Neural progenitor cell (in vitro differentiated cells): ENCODE data around the gene DTWD2.
"Not testable (repeated sequence)": the region's sequence is repeated elsewhere in the genome, so short reads cannot be mapped to it uniquely, and the experiment has no call there.

ENCODE experiments used
- EZH2 ChIP-seq: fragments of 200-600 bp; sonication (generic); IDR thresholded peaks from 2 replicates; pipeline ENCODE4 v1.6.1; 2017; ENCODE audit warnings: antibody characterized with exemption, mild to moderate bottlenecking, moderate library complexity
- TF ChIP-seq, protein P1 (sequence below): fragments of 200-600 bp; sonication (generic); IDR thresholded peaks from 2 replicates; pipeline ENCODE4 v1.5.1; 2017; ENCODE audit warnings: antibody characterized with exemption, mild to moderate bottlenecking

DNA sequence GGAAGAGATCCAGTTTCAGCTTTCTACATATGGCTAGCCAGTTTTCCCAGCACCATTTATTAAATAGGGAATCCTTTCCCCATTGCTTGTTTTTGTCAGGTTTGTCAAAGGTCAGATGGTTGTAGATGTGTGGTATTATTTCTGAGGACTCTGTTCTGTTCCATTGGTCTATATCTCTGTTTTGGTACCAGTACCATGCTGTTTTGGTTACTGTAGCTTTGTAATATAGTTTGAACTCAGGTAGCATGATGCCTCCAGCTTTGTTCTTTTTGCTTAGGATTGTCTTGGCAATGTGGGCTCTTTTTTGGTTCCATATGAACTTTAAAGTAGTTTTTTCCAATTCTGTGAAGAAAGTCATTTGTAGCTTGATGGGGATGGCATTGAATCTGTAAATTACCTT, 4.8 kb upstream of the DTWD2 start:
- TF ChIP-seq, protein P1, sequence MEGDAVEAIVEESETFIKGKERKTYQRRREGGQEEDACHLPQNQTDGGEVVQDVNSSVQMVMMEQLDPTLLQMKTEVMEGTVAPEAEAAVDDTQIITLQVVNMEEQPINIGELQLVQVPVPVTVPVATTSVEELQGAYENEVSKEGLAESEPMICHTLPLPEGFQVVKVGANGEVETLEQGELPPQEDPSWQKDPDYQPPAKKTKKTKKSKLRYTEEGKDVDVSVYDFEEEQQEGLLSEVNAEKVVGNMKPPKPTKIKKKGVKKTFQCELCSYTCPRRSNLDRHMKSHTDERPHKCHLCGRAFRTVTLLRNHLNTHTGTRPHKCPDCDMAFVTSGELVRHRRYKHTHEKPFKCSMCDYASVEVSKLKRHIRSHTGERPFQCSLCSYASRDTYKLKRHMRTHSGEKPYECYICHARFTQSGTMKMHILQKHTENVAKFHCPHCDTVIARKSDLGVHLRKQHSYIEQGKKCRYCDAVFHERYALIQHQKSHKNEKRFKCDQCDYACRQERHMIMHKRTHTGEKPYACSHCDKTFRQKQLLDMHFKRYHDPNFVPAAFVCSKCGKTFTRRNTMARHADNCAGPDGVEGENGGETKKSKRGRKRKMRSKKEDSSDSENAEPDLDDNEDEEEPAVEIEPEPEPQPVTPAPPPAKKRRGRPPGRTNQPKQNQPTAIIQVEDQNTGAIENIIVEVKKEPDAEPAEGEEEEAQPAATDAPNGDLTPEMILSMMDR: not testable (repeated sequence)
- TF ChIP-seq EZH2: not testable (repeated sequence)
